PC-3 (cell line): ENCODE data around the gene TREML1. TPM values are rescaled to one million over a fixed set of nuclear protein-coding genes. Genes with fewer than 3 reads are reported as not detected.

Experiments
- ATAC-seq: fragments of 200-7000 bp; cut with Tn5 transposase; 2 replicates; pipeline ENCODE4 v1.9.1; 2020; ENCODE audit warnings: mild to moderate bottlenecking, moderate library complexity
- Bru-seq: library from RNA; stranded (reverse); fragments of 400-500 nt; gene quantifications from one replicate; lab custom pipeline; 2021; lab: Mats Ljungman, UMichigan
- BruChase-seq, 2 experiments: library from RNA; stranded (reverse); fragments of 400-500 nt; gene quantifications; one replicate each; lab custom pipeline; 2021; lab: Mats Ljungman, UMichigan
- BruUV-seq: library from RNA; stranded (reverse); fragments of 400-500 nt; replicated peaks from 2 replicates; lab custom pipeline; 2021; lab: Mats Ljungman, UMichigan
- CTCF ChIA-PET: fragments of 300-600 bp; sonication (Branson Sonifier 250); formaldehyde crosslinking; loops from one replicate; lab custom pipeline; 2022; ENCODE audit warnings: antibody characterized with exemption; lab: Charles Lee
- POLR2A ChIA-PET: fragments of 300-600 bp; sonication (Branson Sonifier 250); formaldehyde crosslinking; loops from one replicate; lab custom pipeline; 2022; ENCODE audit warnings: antibody characterized with exemption; ENCODE audit not compliant: unreplicated experiment; lab: Charles Lee
- DNase-seq: peaks from one replicate; pipeline ENCODE4 v3.0.0-alpha.2; 2015
- H2AFZ ChIP-seq: fragments of 300-600 bp; sonication (generic); 2 replicates; pipeline ENCODE4 v1.6.0; 2016; ENCODE audit warnings: antibody characterized with exemption, low read length
- H3F3A ChIP-seq: fragments of 300-600 bp; sonication (generic); one replicate; pipeline ENCODE4 v1.6.0; 2017; ENCODE audit warnings: antibody characterized with exemption, low read length, control low read depth, mild to moderate bottlenecking; ENCODE audit not compliant: unreplicated experiment
- H3K27ac ChIP-seq: fragments of 300-600 bp; sonication (generic); 2 replicates; pipeline ENCODE4 v1.5.1; 2016; ENCODE audit warnings: mild to moderate bottlenecking, low read length
- H3K27me3 ChIP-seq: fragments of 300-600 bp; sonication (generic); 2 replicates; pipeline ENCODE4 v1.6.1; 2016; ENCODE audit warnings: low read length, mixed read lengths
- H3K36me3 ChIP-seq: fragments of 300-600 bp; sonication (generic); 2 replicates; pipeline ENCODE4 v1.6.1; 2016; ENCODE audit warnings: low read depth, mixed run types, low read length, mixed read lengths
- H3K4me1 ChIP-seq: fragments of 300-600 bp; sonication (generic); 2 replicates; pipeline ENCODE4 v1.5.1; 2016; ENCODE audit warnings: low read length; ENCODE audit not compliant: insufficient read depth
- H3K4me2 ChIP-seq: fragments of 300-600 bp; sonication (generic); 2 replicates; pipeline ENCODE4 v1.6.0; 2016; ENCODE audit warnings: low read length
- H3K4me3 ChIP-seq: fragments of 300-600 bp; sonication (generic); 2 replicates; pipeline ENCODE4 v1.5.1; 2016; ENCODE audit warnings: mild to moderate bottlenecking, low read length, mixed read lengths
- H3K79me2 ChIP-seq: fragments of 300-600 bp; sonication (generic); 2 replicates; pipeline ENCODE4 v1.6.1; 2017; ENCODE audit warnings: low read length, mixed read lengths
- H3K9ac ChIP-seq: fragments of 300-600 bp; sonication (generic); 2 replicates; pipeline ENCODE4 v1.6.0; 2016; ENCODE audit warnings: mild to moderate bottlenecking, low read length
- H3K9me2 ChIP-seq: fragments of 300-600 bp; sonication (generic); replicated peaks from 2 replicates; pipeline ENCODE4 v1.6.1; 2016; ENCODE audit warnings: mixed run types, low read length, mixed read lengths
- H3K9me3 ChIP-seq: fragments of 300-600 bp; sonication (generic); 2 replicates; pipeline ENCODE4 v1.6.1; 2016; ENCODE audit warnings: low read length, mixed read lengths
- H4K20me1 ChIP-seq: fragments of 300-600 bp; sonication (generic); 2 replicates; pipeline ENCODE4 v1.6.1; 2016; ENCODE audit warnings: low read length, mixed read lengths
- CTCF ChIP-seq: fragments of 300-600 bp; sonication (generic); conservative IDR thresholded peaks from 2 replicates; pipeline ENCODE4 v1.5.1; 2017; ENCODE audit warnings: antibody characterized with exemption, low read depth, mild to moderate bottlenecking, low read length
- EZH2 ChIP-seq: fragments of 300-600 bp; sonication (generic); IDR thresholded peaks from one replicate; pipeline ENCODE4 v1.6.1; 2017; ENCODE audit warnings: antibody characterized with exemption, mild to moderate bottlenecking, low read length; ENCODE audit not compliant: unreplicated experiment
- EZH2phosphoT487 ChIP-seq: fragments of 300-600 bp; sonication (generic); IDR thresholded peaks from 2 replicates; pipeline ENCODE4 v1.6.1; 2018; ENCODE audit warnings: mild to moderate bottlenecking, antibody characterized with exemption, low read length, borderline replicate concordance
- intact Hi-C: fragments of 100-400 bp; cut with micrococcal nuclease; formaldehyde crosslinking; loops from 2 replicates; pipeline ENCODE4 v1.9.0; 2023
- long read RNA-seq: library from polyadenylated mRNA; unstranded; transcript quantifications from one replicate; pipeline ENCODE4 v2.0.0, GENCODE V29; 2021; ENCODE audit not compliant: unreplicated experiment
- total RNA-seq: library from RNA; depleted of rRNA; stranded (reverse); fragments of >200 nt; gene quantifications from 2 replicates; pipeline ENCODE4 v1.2.3, GENCODE V29; 2014; rRNA removed

TREML1 gene
- total RNA-seq, result not detected in 2 replicates
- Bru-seq, nascent RNA, result not detected
- not detected for BruChase-seq, experiment 1, labeled RNA remaining after a 6-hour chase
- not detected for BruChase-seq, experiment 2, labeled RNA remaining after a 2-hour chase
- long read RNA-seq, result 0 reads

- Histone ChIP-seq H3K9me3 (no peaks in the 10 kb centered on the region), H3K36me3 (no peaks in the 10 kb centered on the region), H3K9ac (no peak within 1 kb of the TSS), H3F3A (no peaks in the 10 kb centered on the region), H4K20me1 (no peaks in the 10 kb centered on the region), H3K27me3 (peaks cover 5% of the 10 kb centered on the region; the same call in 1 of the 2 replicates), H3K9me2 (no peaks in the 10 kb centered on the region), H3K79me2 (no peaks in the 10 kb centered on the region), H2AFZ (no peak within 1 kb of the TSS), H3K4me2 (no peak within 1 kb of the TSS), H3K27ac (no peak within 1 kb of the TSS), H3K4me1 (no peaks in the 10 kb centered on the region), H3K4me3 (no peak within 1 kb of the TSS)
- BruUV-seq, result no TSS peak
- intact Hi-C loops, result no loop called here
- DNase-seq (no peak), ATAC-seq (no peak)
- ChIA-PET POLR2A (no interaction called here), CTCF (no interaction called here)
- TF ChIP-seq CTCF (no peak), EZH2 (no peak), EZH2phosphoT487 (no peak)
Observed at GRCh38 chr6:41153992-41154625, at the start of gene TREML1. TSS of gene TREML1 (minus strand) at chr6:41154347. CDS start at chr6:41154288, 59 bp downstream.

GRCh38 chr6:41201764-41202173 lies 47.6 kb upstream of the TREML1 start:
- peaks cover 61% of the 10 kb centered on the region for H3K27me3 ChIP-seq
- H3K4me2 ChIP-seq, result no peak overlapping the region
- BruUV-seq, result no TSS peak
- TF ChIP-seq CTCF, result no peak
- TF ChIP-seq EZH2phosphoT487, result no peak
- no peak for TF ChIP-seq EZH2
- H3K36me3 ChIP-seq, result no peaks in the 10 kb centered on the region
- no peaks in the 10 kb centered on the region for H3F3A ChIP-seq
- H4K20me1 ChIP-seq, result no peaks in the 10 kb centered on the region
- intact Hi-C loops, result no loop called here
- no peak overlapping the region for H2AFZ ChIP-seq
- DNase-seq (no peak), ATAC-seq (no peak)
- no peaks in the 10 kb centered on the region for H3K4me1 ChIP-seq
- POLR2A ChIA-PET, result no interaction called here
- no peak overlapping the region for H3K9ac ChIP-seq
- CTCF ChIA-PET, result no interaction called here
- no peaks in the 10 kb centered on the region for H3K79me2 ChIP-seq
- no peak overlapping the region for H3K4me3 ChIP-seq
- no peaks in the 10 kb centered on the region for H3K9me2 ChIP-seq
- H3K27ac ChIP-seq, result no peak overlapping the region
- no peaks in the 10 kb centered on the region for H3K9me3 ChIP-seq
